ENCODE measurements around the gene PTGES.

Gene PTGES

DNA sequence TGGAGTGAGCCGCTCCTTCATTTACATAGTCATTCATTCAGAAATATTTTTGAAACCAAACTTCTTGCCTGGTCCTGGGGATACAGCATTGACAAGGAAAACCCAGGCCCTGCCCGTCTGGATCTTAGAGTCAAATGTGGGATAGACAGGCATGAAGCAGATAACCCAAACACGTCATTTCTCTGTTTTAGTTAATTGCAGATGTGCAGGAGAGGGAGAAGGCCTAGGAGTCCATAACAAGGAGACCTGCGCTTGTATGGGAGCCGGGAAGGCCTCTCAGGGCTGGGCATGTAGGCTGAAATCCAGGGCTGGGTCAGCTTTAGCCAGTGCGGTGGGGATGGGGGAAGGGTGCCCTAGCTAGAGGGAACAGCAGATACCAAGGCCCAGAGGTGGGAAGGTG lies 44.0 kb downstream of the PTGES start:
- TF ChIP-seq, protein P1, sequence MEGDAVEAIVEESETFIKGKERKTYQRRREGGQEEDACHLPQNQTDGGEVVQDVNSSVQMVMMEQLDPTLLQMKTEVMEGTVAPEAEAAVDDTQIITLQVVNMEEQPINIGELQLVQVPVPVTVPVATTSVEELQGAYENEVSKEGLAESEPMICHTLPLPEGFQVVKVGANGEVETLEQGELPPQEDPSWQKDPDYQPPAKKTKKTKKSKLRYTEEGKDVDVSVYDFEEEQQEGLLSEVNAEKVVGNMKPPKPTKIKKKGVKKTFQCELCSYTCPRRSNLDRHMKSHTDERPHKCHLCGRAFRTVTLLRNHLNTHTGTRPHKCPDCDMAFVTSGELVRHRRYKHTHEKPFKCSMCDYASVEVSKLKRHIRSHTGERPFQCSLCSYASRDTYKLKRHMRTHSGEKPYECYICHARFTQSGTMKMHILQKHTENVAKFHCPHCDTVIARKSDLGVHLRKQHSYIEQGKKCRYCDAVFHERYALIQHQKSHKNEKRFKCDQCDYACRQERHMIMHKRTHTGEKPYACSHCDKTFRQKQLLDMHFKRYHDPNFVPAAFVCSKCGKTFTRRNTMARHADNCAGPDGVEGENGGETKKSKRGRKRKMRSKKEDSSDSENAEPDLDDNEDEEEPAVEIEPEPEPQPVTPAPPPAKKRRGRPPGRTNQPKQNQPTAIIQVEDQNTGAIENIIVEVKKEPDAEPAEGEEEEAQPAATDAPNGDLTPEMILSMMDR (IDR thresholded peaks at IDR 0.05), result no peak
- Mint-ChIP-seq H3K27ac (peak overlapping the region; percentile 66), H3K4me1 (peaks cover 59% of the 10 kb centered on the region)

DNA sequence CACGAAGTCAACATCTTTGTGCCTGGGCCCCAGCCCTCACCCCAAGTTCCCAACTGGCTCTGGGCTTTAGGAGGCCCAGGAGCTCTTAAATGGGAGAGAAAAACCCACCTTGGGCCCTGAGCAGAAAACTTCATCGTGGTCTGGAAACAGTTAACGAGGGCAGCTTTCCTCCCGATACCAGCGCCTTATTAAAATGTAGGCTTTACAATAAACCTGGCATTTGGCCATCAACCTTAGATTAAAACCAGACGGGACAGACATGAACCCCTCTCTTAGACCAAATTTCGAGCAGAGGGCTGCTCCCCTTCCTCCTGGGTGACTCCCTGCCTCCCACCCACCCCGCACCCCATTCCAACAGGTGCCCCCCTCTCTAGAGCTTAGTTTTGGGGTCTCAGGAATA lies 48.0 kb downstream of the PTGES start:
- TF ChIP-seq, protein P1 (IDR thresholded peaks at IDR 0.05), result no peak
- H3K36me3 Mint-ChIP-seq (ENCODE audit: low read depth), result peaks cover 14% of the 10 kb centered on the region
- H3K27ac Mint-ChIP-seq, result no peak overlapping the region
- no peak for DNase-seq
- H3K9me3 Mint-ChIP-seq, result no peaks in the 10 kb centered on the region
- H3K4me1 Mint-ChIP-seq, result peaks cover 48% of the 10 kb centered on the region
- H3K27me3 Mint-ChIP-seq (ENCODE audit: low read depth, poor library complexity), result peaks cover 8% of the 10 kb centered on the region
- no peak overlapping the region for H3K4me3 Mint-ChIP-seq

More for the DNA sequence above, 44.0 kb downstream of the PTGES start:
- peaks cover 9% of the 10 kb centered on the region for H3K36me3 Mint-ChIP-seq (ENCODE audit: low read depth)
- no peaks in the 10 kb centered on the region for H3K9me3 Mint-ChIP-seq
- no peaks in the 10 kb centered on the region for H3K27me3 Mint-ChIP-seq (ENCODE audit: low read depth, poor library complexity)
- no peak for DNase-seq
- peak overlapping the region; percentile 9 for H3K4me3 Mint-ChIP-seq

DNA sequence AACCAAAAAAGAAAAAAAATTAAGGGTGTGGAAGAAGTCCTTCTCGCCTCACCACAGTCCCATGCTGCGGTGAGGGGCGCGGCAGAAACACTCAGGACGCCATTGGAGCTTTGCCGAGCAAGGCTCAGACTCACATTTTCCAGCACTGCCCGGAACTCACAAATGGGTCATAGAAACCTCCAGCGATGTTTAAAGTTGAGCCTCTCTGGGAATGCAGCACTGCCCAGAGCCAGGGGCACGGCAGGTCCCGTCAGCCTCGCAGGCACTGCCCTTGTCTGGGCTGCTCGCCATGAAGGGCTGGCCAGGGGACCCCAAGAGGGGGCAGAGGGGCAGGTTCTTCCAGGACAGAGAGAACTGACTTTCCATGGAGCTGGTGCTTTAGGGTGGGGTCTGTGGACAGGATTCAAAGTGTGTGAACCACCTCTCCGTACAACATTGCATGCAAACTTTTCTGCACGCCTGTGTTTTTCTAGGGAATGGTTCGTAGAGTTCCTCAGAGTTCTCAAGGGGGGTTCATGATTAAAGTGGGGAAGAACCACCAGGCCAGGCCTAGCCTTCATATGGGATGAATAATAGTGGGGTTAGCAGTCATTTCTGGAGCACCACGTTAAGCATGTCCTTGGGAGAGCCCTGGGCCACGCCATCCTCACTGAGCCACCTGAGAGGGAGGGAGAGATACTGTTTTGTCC lies 49.0 kb downstream of the PTGES start:
- peaks cover 11% of the 10 kb centered on the region for H3K27me3 Mint-ChIP-seq (ENCODE audit: low read depth, poor library complexity)
- no peaks in the 10 kb centered on the region for H3K9me3 Mint-ChIP-seq
- TF ChIP-seq, protein P1 (IDR thresholded peaks at IDR 0.05), result no peak
- H3K36me3 Mint-ChIP-seq (ENCODE audit: low read depth), result peaks cover 14% of the 10 kb centered on the region
- H3K4me1 Mint-ChIP-seq, result peaks cover 38% of the 10 kb centered on the region
- no peak overlapping the region for H3K27ac Mint-ChIP-seq
- H3K4me3 Mint-ChIP-seq, result no peak overlapping the region
- no peak for DNase-seq

DNA sequence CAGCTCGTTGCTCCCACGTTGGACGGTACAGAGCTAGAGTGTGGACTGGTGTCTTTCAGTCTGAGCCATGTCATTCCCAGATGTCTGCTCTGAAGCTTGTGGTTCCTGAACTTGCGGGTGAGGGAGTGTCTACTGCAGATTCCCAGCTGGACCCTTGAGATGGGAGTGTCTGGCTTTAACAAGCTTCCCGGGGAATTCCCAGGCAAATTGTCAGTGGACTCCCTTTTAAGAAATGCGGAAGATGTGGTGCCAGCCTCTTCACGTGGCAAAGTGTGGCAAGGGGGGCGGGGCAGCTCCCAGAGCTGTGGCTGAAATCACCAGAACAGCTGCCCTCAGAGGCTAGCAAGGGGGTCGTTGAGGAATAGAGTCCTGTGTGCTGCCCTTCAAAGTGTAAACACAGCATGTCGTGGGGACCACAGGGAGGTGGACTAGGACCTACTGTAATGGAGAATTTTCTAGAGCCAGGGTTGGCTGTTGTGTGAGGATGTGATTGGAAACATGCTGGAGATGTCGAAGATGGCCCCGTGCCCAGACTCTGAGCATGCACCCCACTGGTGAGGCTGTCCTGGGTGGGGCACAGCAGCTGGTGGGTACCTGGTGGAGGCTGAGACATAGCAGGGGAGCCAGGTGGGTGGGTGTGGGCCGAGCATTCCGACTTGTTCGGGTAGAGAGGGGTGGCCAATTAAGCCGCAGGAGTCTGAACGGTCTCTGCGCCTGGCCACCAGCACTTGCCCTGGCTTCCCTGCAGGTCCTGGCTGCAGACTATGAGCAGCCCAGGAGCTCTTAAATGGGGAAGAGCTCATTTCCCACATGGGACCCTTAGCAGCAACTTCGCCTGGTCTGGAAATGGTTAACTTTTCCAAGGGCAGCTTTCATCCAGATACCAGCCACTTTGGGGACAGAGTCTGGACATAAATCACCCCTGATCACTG lies 50.0 kb downstream of the PTGES start:
- Mint-ChIP-seq H3K4me3 (peak overlapping the region; percentile 40), H3K9me3 (no peaks in the 10 kb centered on the region), H3K27ac (no peak overlapping the region), H3K36me3 (ENCODE audit: low read depth) (peaks cover 10% of the 10 kb centered on the region), H3K27me3 (ENCODE audit: low read depth, poor library complexity) (peaks cover 11% of the 10 kb centered on the region), H3K4me1 (peaks cover 29% of the 10 kb centered on the region)
- DNase-seq, result no peak
- TF ChIP-seq, protein P1 (IDR thresholded peaks at IDR 0.05), result no peak

DNA sequence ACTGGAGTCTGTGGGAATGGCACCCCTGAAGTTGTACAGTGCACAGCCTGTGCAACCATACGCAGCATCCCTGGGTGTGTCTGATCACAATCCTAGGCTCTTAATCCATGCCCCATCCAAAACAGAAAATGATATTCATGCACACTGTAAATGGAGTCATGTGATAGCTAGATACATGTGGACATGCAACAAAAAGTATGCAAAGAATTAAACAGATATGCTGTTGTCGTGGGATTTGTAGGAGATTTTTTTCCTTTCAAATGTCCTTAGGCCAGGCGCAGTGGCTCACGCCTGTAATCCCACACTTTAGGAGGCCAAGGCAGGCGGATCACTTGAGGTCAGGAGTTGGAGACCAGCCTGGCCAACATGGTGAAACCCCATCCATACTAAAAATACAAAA lies 51.3 kb downstream of the PTGES start:
- peaks cover 33% of the 10 kb centered on the region for H3K4me1 Mint-ChIP-seq
- H3K27me3 Mint-ChIP-seq (ENCODE audit: low read depth, poor library complexity), result peaks cover 15% of the 10 kb centered on the region
- peaks cover 10% of the 10 kb centered on the region for H3K36me3 Mint-ChIP-seq (ENCODE audit: low read depth)
- no peak overlapping the region for H3K27ac Mint-ChIP-seq
- no peak overlapping the region for H3K4me3 Mint-ChIP-seq
- no peak for DNase-seq
- no peaks in the 10 kb centered on the region for H3K9me3 Mint-ChIP-seq
- TF ChIP-seq, protein P1 (IDR thresholded peaks at IDR 0.05), result no peak
